Keratinocyte (primary cell): ENCODE results near the gene SNX3. TPM values are rescaled to one million over a fixed set of nuclear protein-coding genes. Genes with fewer than 3 reads are reported as not detected.
A peak's percentile ranks its signal among the peaks of the same experiment; 100 is the strongest.

Experiments
- DNase-seq: peaks from one replicate; pipeline ENCODE4 v3.0.0-alpha.2; 2011; ENCODE audit warnings: low read depth, missing footprints, low spot score
- FAIRE-seq: peaks from 2 replicates; lab custom pipeline; 2011; peaks lifted over from hg19 to GRCh38; lab: Jason Lieb, UNC
- H2AFZ ChIP-seq: 2 replicates; pipeline ENCODE4 v1.6.0; 2012; ENCODE audit warnings: low read length, control low read depth, inconsistent platforms; ENCODE audit not compliant: control insufficient read depth
- H3K27ac ChIP-seq: 2 replicates; pipeline ENCODE4 v1.5.1; 2011; ENCODE audit warnings: low read length; ENCODE audit not compliant: control insufficient read depth, insufficient read depth
- H3K27me3 ChIP-seq: 3 replicates; pipeline ENCODE4 v1.6.0; 2011; ENCODE audit warnings: low read length; ENCODE audit not compliant: control insufficient read depth, insufficient read depth; ENCODE audit errors: extremely low read depth
- H3K36me3 ChIP-seq, 2 experiments: 2 replicates in 1 of 2; 3 replicates in 1 of 2; pipeline ENCODE4 v1.5.1; 2011; ENCODE audit warnings: low read length in 2 of 2, mild to moderate bottlenecking in 1 of 2; ENCODE audit not compliant: control insufficient read depth in 2 of 2, insufficient read depth in 2 of 2; ENCODE audit errors: extremely low read depth in 1 of 2
- H3K4me1 ChIP-seq: 3 replicates; pipeline ENCODE4 v1.5.1; 2011; ENCODE audit warnings: low read length; ENCODE audit not compliant: control insufficient read depth, insufficient read depth; ENCODE audit errors: extremely low read depth
- H3K4me2 ChIP-seq: 3 replicates; pipeline ENCODE4 v1.6.0; 2011; ENCODE audit warnings: low read depth, low read length; ENCODE audit not compliant: control insufficient read depth, insufficient read depth; ENCODE audit errors: extremely low read depth
- H3K4me3 ChIP-seq, 3 experiments: fragments of 200-600 bp in 1 of 3; sonication (generic) in 1 of 3; 2 replicates in 2 of 3; 3 replicates in 1 of 3; pipeline ENCODE4 v1.5.1; 2011 to 2016; ENCODE audit warnings: low read length in 3 of 3, mild to moderate bottlenecking in 3 of 3, control low read depth in 2 of 3, inconsistent platforms in 1 of 3, low read depth in 1 of 3, mixed read lengths in 1 of 3, mixed run types in 1 of 3, moderate library complexity in 1 of 3; ENCODE audit not compliant: control insufficient read depth in 2 of 3, insufficient read depth in 2 of 3; ENCODE audit errors: extremely low read depth in 1 of 3
- H3K79me2 ChIP-seq: 2 replicates; pipeline ENCODE4 v1.6.0; 2012; ENCODE audit warnings: low read length; ENCODE audit not compliant: control insufficient read depth, insufficient read depth
- H3K9ac ChIP-seq: 3 replicates; pipeline ENCODE4 v1.6.0; 2011; ENCODE audit warnings: low read length; ENCODE audit not compliant: control insufficient read depth, insufficient read depth; ENCODE audit errors: extremely low read depth
- H3K9me1 ChIP-seq: 3 replicates; pipeline ENCODE4 v1.6.0; 2011; ENCODE audit warnings: low read length; ENCODE audit not compliant: control insufficient read depth, insufficient read depth; ENCODE audit errors: extremely low read depth
- H3K9me3 ChIP-seq: 2 replicates; pipeline ENCODE4 v1.5.1; 2012; ENCODE audit warnings: low read depth, low read length; ENCODE audit not compliant: control insufficient read depth
- H4K20me1 ChIP-seq: 3 replicates; pipeline ENCODE4 v1.6.0; 2011; ENCODE audit warnings: low read length; ENCODE audit not compliant: control insufficient read depth, insufficient read depth; ENCODE audit errors: extremely low read depth
- EZH2 ChIP-seq: IDR thresholded peaks from one replicate; pipeline ENCODE4 v1.6.1; 2012; ENCODE audit warnings: inconsistent platforms, mild to moderate bottlenecking, low read length, moderate library complexity
- dilution Hi-C: fragments of 300-500 bp; cut with MboI; formaldehyde crosslinking; loops from one replicate; pipeline ENCODE4 v1.7.0; 2020; ENCODE audit warnings: low sequenced_read_pairs; ENCODE audit not compliant: extremely low pct_ligation_motif_present
- polyA plus RNA-seq, 5 experiments: library from polyadenylated mRNA; depleted of rRNA in 3 of 5; stranded (reverse) in 3 of 5; stranded (forward) in 1 of 5; unstranded in 1 of 5; fragments of >200 nt; gene quantifications; 1 replicate in 1 of 5; 2 replicates in 3 of 5; 3 replicates in 1 of 5; pipeline versions ENCODE4 v1.2.1 to v1.2.3, GENCODE V29; 2011 to 2012; ENCODE audit warnings: missing spikeins in 2 of 5, low read depth in 1 of 5, low replicate concordance in 1 of 5
- TF ChIP-seq, protein P1 (sequence below), 3 experiments: IDR thresholded peaks in 1 of 3; conservative IDR thresholded peaks in 1 of 3; optimal IDR thresholded peaks in 1 of 3; 2 replicates in 2 of 3; 3 replicates in 1 of 3; pipeline versions ENCODE3 to v1.5.1; 2011; ENCODE audit warnings: low read length in 3 of 3, mild to moderate bottlenecking in 3 of 3, moderate library complexity in 2 of 3, control low read depth in 1 of 3, inconsistent platforms in 1 of 3; ENCODE audit not compliant: insufficient read depth in 2 of 3; ENCODE audit errors: extremely low read depth in 1 of 3

The SNX3 gene
- polyA plus RNA-seq, 1 donor (not counting 4 experiments of a cell fraction or from before 2014, with no cell fraction given) = 460 TPM

DNA sequence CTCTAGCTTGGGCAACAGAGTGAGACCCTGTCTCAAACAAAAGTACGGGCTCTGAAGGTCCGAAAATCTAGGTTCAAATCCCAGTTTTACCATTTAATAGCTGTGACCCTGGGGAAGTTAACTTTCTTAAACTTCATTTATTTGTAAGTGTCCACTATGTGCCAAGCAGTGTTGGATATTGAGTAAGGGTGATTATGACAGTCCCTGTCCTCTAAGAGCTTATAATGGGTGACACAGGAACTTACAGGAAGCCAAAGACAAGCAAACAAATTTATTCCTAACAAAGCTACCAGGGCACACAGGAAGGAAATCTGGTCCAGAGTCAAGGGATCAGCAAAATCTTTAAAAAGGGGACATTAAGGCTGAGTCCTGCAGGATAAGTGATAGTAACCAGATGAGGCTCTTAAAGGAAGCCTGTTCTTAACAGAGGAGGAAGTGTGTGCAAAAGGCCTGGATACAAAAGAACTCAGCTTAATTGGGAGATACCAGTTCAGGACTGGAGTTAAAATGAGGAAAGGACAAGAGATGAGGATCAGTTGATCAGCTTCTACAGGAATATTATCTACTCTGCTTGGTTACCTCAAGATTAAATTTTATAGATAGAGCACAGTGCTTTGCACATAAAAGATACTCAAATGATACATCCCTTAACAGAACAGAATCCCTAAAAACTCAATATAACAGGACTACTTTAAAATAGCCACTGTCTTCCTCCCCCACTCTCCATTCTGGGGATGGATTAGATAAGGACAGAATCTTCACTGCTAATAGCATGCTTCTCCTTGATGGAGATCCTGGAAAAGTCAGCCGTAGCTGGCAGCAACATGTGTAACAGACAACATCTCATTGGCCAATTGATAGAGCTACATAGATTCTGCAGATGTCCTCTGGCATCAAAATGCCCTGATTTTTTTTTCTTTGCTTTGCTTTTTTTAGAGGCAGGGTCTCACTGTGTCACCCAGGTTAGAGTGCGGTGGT is 6.1 kb downstream of the SNX3 start:
- Histone ChIP-seq H3K4me1 (no peaks in the 10 kb centered on the region), H3K27me3 (no peaks in the 10 kb centered on the region), H3K79me2 (peaks cover 93% of the 10 kb centered on the region), H3K9ac (no peak overlapping the region), H3K27ac (no peak overlapping the region), H3K9me1 (no peaks in the 10 kb centered on the region), H2AFZ (no peak overlapping the region), H4K20me1 (no peaks in the 10 kb centered on the region), H3K9me3 (no peaks in the 10 kb centered on the region), H3K36me3 (peaks cover 2 to 11% of the 10 kb centered on the region in 2 experiments), H3K4me2 (no peak overlapping the region), H3K4me3 (no peak overlapping the region)
- no peak for DNase-seq
- peak; percentile 34 for FAIRE-seq
- TF ChIP-seq EZH2 = no peak
- TF ChIP-seq, protein P1, sequence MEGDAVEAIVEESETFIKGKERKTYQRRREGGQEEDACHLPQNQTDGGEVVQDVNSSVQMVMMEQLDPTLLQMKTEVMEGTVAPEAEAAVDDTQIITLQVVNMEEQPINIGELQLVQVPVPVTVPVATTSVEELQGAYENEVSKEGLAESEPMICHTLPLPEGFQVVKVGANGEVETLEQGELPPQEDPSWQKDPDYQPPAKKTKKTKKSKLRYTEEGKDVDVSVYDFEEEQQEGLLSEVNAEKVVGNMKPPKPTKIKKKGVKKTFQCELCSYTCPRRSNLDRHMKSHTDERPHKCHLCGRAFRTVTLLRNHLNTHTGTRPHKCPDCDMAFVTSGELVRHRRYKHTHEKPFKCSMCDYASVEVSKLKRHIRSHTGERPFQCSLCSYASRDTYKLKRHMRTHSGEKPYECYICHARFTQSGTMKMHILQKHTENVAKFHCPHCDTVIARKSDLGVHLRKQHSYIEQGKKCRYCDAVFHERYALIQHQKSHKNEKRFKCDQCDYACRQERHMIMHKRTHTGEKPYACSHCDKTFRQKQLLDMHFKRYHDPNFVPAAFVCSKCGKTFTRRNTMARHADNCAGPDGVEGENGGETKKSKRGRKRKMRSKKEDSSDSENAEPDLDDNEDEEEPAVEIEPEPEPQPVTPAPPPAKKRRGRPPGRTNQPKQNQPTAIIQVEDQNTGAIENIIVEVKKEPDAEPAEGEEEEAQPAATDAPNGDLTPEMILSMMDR (optimal IDR thresholded peaks at IDR 0.05 in 1 of 3, IDR thresholded peaks at IDR 0.05 in 1 of 3, conservative IDR thresholded peaks at IDR 0.05 in 1 of 3; ENCODE audit: extremely low read depth in 1 of 3, insufficient read depth in 2 of 3, low read length in 3 of 3) = no peak
- dilution Hi-C loops = no loop called here

DNA sequence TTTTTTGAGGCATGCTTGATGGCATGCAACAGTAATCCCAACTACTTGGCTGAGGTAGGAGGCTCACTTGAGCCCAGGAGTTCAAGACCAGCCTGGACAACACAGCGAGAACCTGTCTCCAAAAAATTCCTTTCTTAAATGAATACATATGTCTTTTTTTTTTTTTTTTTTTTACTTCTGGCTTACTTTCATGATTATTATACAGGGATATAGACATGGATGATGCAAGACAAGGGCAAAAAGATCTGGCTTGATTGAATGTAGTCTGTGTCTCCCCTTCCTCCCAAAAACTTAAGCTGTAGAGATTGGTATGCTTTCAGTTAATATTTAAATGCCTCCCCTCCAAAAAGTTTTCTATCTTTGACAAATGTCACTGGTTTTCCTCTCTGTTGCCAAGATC is 7.6 kb downstream of the SNX3 start:
- no peaks in the 10 kb centered on the region for H3K4me1 ChIP-seq

More for the DNA sequence above, 7.6 kb downstream of the SNX3 start:
- H3K36me3 ChIP-seq = peaks cover 2 to 11% of the 10 kb centered on the region in 2 experiments
- H3K9ac ChIP-seq = no peak overlapping the region
- H3K27me3 ChIP-seq = no peaks in the 10 kb centered on the region
- no peak overlapping the region for H3K4me2 ChIP-seq
- H2AFZ ChIP-seq = no peak overlapping the region
- dilution Hi-C loops = no loop called here
- no peaks in the 10 kb centered on the region for H3K9me3 ChIP-seq
- no peaks in the 10 kb centered on the region for H3K9me1 ChIP-seq
- TF ChIP-seq, protein P1 (optimal IDR thresholded peaks at IDR 0.05 in 1 of 3, IDR thresholded peaks at IDR 0.05 in 1 of 3, conservative IDR thresholded peaks at IDR 0.05 in 1 of 3; ENCODE audit: extremely low read depth in 1 of 3, insufficient read depth in 2 of 3, low read length in 3 of 3) = no peak
- TF ChIP-seq EZH2 = no peak
- peaks cover 2% of the 10 kb centered on the region for H4K20me1 ChIP-seq
- no peak overlapping the region for H3K27ac ChIP-seq
- no peak overlapping the region for H3K4me3 ChIP-seq
- no peak for DNase-seq
- no peak for FAIRE-seq
- peaks cover 91% of the 10 kb centered on the region for H3K79me2 ChIP-seq
